Trophoblast cell (in vitro differentiated cells and primary cell): ENCODE results near the gene DLG1.
"Not testable (repeated sequence)": the region's sequence is repeated elsewhere in the genome, so short reads cannot be mapped to it uniquely, and the experiment has no call there.

ENCODE experiments used
- DNase-seq, 2 donors: peaks; one replicate each; pipeline ENCODE4 v3.0.0-alpha.2; 2016
- H2AFZ ChIP-seq: 2 replicates; pipeline ENCODE4 v1.6.1; 2013; ENCODE audit warnings: low read length, moderate library complexity, mild to moderate bottlenecking; ENCODE audit not compliant: insufficient read depth, poor library complexity
- H2AK5ac ChIP-seq: 2 replicates; pipeline ENCODE4 v1.6.1; 2013; ENCODE audit warnings: mild to moderate bottlenecking, low read length
- H2BK120ac ChIP-seq: 2 replicates; pipeline ENCODE4 v1.6.1; 2013; ENCODE audit warnings: low read length, mild to moderate bottlenecking, moderate library complexity; ENCODE audit not compliant: insufficient read depth, poor library complexity
- H2BK12ac ChIP-seq: 2 replicates; pipeline ENCODE4 v1.6.1; 2013; ENCODE audit warnings: mild to moderate bottlenecking, low read length, moderate library complexity
- H2BK5ac ChIP-seq: 2 replicates; pipeline ENCODE4 v1.6.1; 2013; ENCODE audit warnings: low read length, low read depth, moderate library complexity, mild to moderate bottlenecking; ENCODE audit not compliant: poor library complexity
- H3K14ac ChIP-seq: 2 replicates; pipeline ENCODE4 v1.6.1; 2013; ENCODE audit warnings: mild to moderate bottlenecking, low read length
- H3K18ac ChIP-seq: 2 replicates; pipeline ENCODE4 v1.6.1; 2013; ENCODE audit warnings: mild to moderate bottlenecking, low read length
- H3K23ac ChIP-seq: 2 replicates; pipeline ENCODE4 v1.6.1; 2013; ENCODE audit warnings: low read length
- H3K27ac ChIP-seq: 2 replicates; pipeline ENCODE4 v1.5.1; 2013; ENCODE audit warnings: low read depth, mild to moderate bottlenecking, inconsistent platforms, low read length, moderate library complexity
- H3K27me3 ChIP-seq: 2 replicates; pipeline ENCODE4 v1.6.1; 2013; ENCODE audit warnings: inconsistent platforms, mild to moderate bottlenecking, low read length, moderate library complexity; ENCODE audit not compliant: insufficient read depth
- H3K36me3 ChIP-seq, 2 experiments: 1 replicate in 1 of 2; 2 replicates in 1 of 2; pipeline ENCODE4 v1.6.1; 2013; ENCODE audit warnings: low read length in 2 of 2, mild to moderate bottlenecking in 2 of 2, moderate library complexity in 1 of 2; ENCODE audit not compliant: insufficient read depth in 2 of 2, control insufficient read depth in 1 of 2
- H3K4ac ChIP-seq: 2 replicates; pipeline ENCODE4 v1.6.1; 2013; ENCODE audit warnings: low read depth, mild to moderate bottlenecking, low read length, moderate library complexity
- H3K4me1 ChIP-seq, 2 experiments: 1 replicate in 1 of 2; 2 replicates in 1 of 2; pipeline ENCODE4 v1.6.1; 2013; ENCODE audit warnings: low read length in 2 of 2, mild to moderate bottlenecking in 2 of 2, moderate library complexity in 1 of 2; ENCODE audit not compliant: insufficient read depth in 2 of 2, control insufficient read depth in 1 of 2
- H3K4me2 ChIP-seq: 2 replicates; pipeline ENCODE4 v1.6.1; 2013; ENCODE audit warnings: inconsistent platforms, mild to moderate bottlenecking, low read length, moderate library complexity
- H3K4me3 ChIP-seq: 2 replicates; pipeline ENCODE4 v1.5.1; 2013; ENCODE audit warnings: mild to moderate bottlenecking, low read depth, low read length, inconsistent platforms
- H3K79me1 ChIP-seq: one replicate; pipeline ENCODE4 v1.6.1; 2013; ENCODE audit warnings: low read length
- H3K79me2 ChIP-seq: 2 replicates; pipeline ENCODE4 v1.6.1; 2013; ENCODE audit warnings: low read length, mild to moderate bottlenecking; ENCODE audit not compliant: control insufficient read depth, insufficient read depth, poor library complexity
- H3K9ac ChIP-seq: 2 replicates; pipeline ENCODE4 v1.6.1; 2013; ENCODE audit warnings: mild to moderate bottlenecking, low read length
- H3K9me3 ChIP-seq: 2 replicates; pipeline ENCODE4 v1.6.1; 2013; ENCODE audit warnings: low read depth, mild to moderate bottlenecking, control low read depth, inconsistent platforms, low read length; ENCODE audit not compliant: insufficient read depth
- H4K12ac ChIP-seq: 2 replicates; pipeline ENCODE4 v1.6.1; 2013; ENCODE audit warnings: low read depth, mild to moderate bottlenecking, low read length, moderate library complexity
- H4K8ac ChIP-seq: 2 replicates; pipeline ENCODE4 v1.6.1; 2013; ENCODE audit warnings: low read depth, mild to moderate bottlenecking, low read length, moderate library complexity
- H4K91ac ChIP-seq: one replicate; pipeline ENCODE4 v1.6.1; 2013; ENCODE audit warnings: low read depth, mild to moderate bottlenecking, low read length, moderate library complexity
- WGBS: extraction: QIAGEN DNeasy Blood & Tissue Kit; methylation state at CpG from one replicate; pipeline ENCODE4 v1.1.7; 2013; ENCODE audit warnings: missing lambda C conversion rate; ENCODE audit not compliant: insufficient read length, insufficient coverage; ENCODE audit errors: extremely low coverage; 5-methylcytosine and 5-hydroxymethylcytosine counted together

The DLG1 gene

GRCh38 chr3:197064771-197065170, 233.6 kb downstream of the DLG1 start:
- WGBS: no CpG with 5 or more reads among the region's 1 CpG
- Histone ChIP-seq H3K79me1 (no peaks in the 10 kb centered on the region), H2BK12ac (no peak overlapping the region), H2AFZ (no peak overlapping the region), H3K27ac (no peak overlapping the region), H3K9me3 (no peaks in the 10 kb centered on the region), H2BK120ac (no peak overlapping the region), H4K91ac (no peak overlapping the region), H3K79me2 (no peaks in the 10 kb centered on the region), H3K4me3 (no peak overlapping the region), H3K14ac (no peak overlapping the region), H3K27me3 (no peaks in the 10 kb centered on the region), H3K4me1 (no peaks in the 10 kb centered on the region), H3K36me3 (peaks cover 7 to 10% of the 10 kb centered on the region in 2 experiments), H4K8ac (no peak overlapping the region), H3K18ac (no peak overlapping the region), H4K12ac (no peak overlapping the region), H3K4ac (no peak overlapping the region), H3K9ac (no peak overlapping the region), H2BK5ac (no peak overlapping the region), H2AK5ac (no peak overlapping the region), H3K23ac (no peak overlapping the region), H3K4me2 (no peak overlapping the region)
- DNase-seq: no peak

- H3K79me2 ChIP-seq: no peaks in the 10 kb centered on the region
- H3K9me3 ChIP-seq: no peaks in the 10 kb centered on the region
- H2BK5ac ChIP-seq: no peak overlapping the region
- no peak overlapping the region for H3K18ac ChIP-seq
- DNase-seq: no peak
- WGBS: no CpG with 5 or more reads among the region's 4 CpGs
- H3K36me3 ChIP-seq: peaks cover 9 to 13% of the 10 kb centered on the region in 2 experiments
- H3K79me1 ChIP-seq: no peaks in the 10 kb centered on the region
- no peak overlapping the region for H3K4me2 ChIP-seq
- no peak overlapping the region for H2AK5ac ChIP-seq
- H3K14ac ChIP-seq: no peak overlapping the region
- no peak overlapping the region for H2AFZ ChIP-seq
- H4K12ac ChIP-seq: no peak overlapping the region
- no peak overlapping the region for H4K8ac ChIP-seq
- H3K23ac ChIP-seq: no peak overlapping the region
- no peak overlapping the region for H2BK12ac ChIP-seq
- H2BK120ac ChIP-seq: no peak overlapping the region
- no peak overlapping the region for H3K4me3 ChIP-seq
- no peak overlapping the region for H3K9ac ChIP-seq
- no peaks in the 10 kb centered on the region for H3K27me3 ChIP-seq
- no peak overlapping the region for H3K27ac ChIP-seq
- H3K4me1 ChIP-seq: no peaks in the 10 kb centered on the region
- H4K91ac ChIP-seq: no peak overlapping the region
- no peak overlapping the region for H3K4ac ChIP-seq
Observed at GRCh38 chr3:197062446-197062845, 236.0 kb downstream of the DLG1 start.

- H4K12ac ChIP-seq, H2BK12ac ChIP-seq, H3K4me3 ChIP-seq, H3K4me2 ChIP-seq, H3K79me2 ChIP-seq, H3K27ac ChIP-seq, H2AK5ac ChIP-seq, H3K4ac ChIP-seq, H3K18ac ChIP-seq, H3K27me3 ChIP-seq, H3K9me3 ChIP-seq, H3K14ac ChIP-seq, H2AFZ ChIP-seq, H3K9ac ChIP-seq, H3K79me1 ChIP-seq, H4K91ac ChIP-seq, H3K4me1 ChIP-seq, H2BK120ac ChIP-seq, H4K8ac ChIP-seq, H2BK5ac ChIP-seq, H3K23ac ChIP-seq: not testable (repeated sequence)
- H3K36me3 ChIP-seq: peaks cover 17 to 23% of the 10 kb centered on the region in 2 experiments
- DNase-seq: peak; percentile 15 to 72
- WGBS: no CpG with 5 or more reads among the region's 6 CpGs
Observed at GRCh38 chr3:197051637-197052036, 246.8 kb downstream of the DLG1 start.

- H4K12ac ChIP-seq: no peak overlapping the region
- no peak overlapping the region for H2BK12ac ChIP-seq
- no peak overlapping the region for H2AK5ac ChIP-seq
- no peaks in the 10 kb centered on the region for H3K79me2 ChIP-seq
- H3K9ac ChIP-seq: no peak overlapping the region
- H3K14ac ChIP-seq: no peak overlapping the region
- H3K79me1 ChIP-seq: no peaks in the 10 kb centered on the region
- no peak overlapping the region for H3K27ac ChIP-seq
- H3K4ac ChIP-seq: no peak overlapping the region
- no peak overlapping the region for H2BK5ac ChIP-seq
- no CpG with 5 or more reads among the region's 2 CpGs for WGBS
- no peak for DNase-seq
- no peak overlapping the region for H3K4me2 ChIP-seq
- no peaks in the 10 kb centered on the region for H3K9me3 ChIP-seq
- no peak overlapping the region for H2BK120ac ChIP-seq
- H3K23ac ChIP-seq: no peak overlapping the region
- H2AFZ ChIP-seq: no peak overlapping the region
- H3K4me1 ChIP-seq: no peaks in the 10 kb centered on the region
- H4K91ac ChIP-seq: no peak overlapping the region
- no peak overlapping the region for H3K18ac ChIP-seq
- H4K8ac ChIP-seq: no peak overlapping the region
- no peak overlapping the region for H3K4me3 ChIP-seq
- H3K27me3 ChIP-seq: no peaks in the 10 kb centered on the region
- peaks cover 17 to 20% of the 10 kb centered on the region in 2 experiments for H3K36me3 ChIP-seq
Observed at GRCh38 chr3:197050511-197050910, 247.9 kb downstream of the DLG1 start.
